Gastroesophageal sphincter (tissue), 4 donors: ENCODE measurements around the gene ATP5F1D. TPM values are rescaled to one million over a fixed set of nuclear protein-coding genes. Genes with fewer than 3 reads are reported as not detected.
"Not testable (repeated sequence)": the region's sequence is repeated elsewhere in the genome, so short reads cannot be mapped to it uniquely, and the experiment has no call there.

Experiments used
- ATAC-seq: fragments of 150-250 bp; one replicate; pipeline ENCODE4 v1.9.1; 2016; ENCODE audit warnings: mild to moderate bottlenecking, moderate library complexity
- H3K27ac ChIP-seq, 4 donors: fragments of 200-600 bp; sonication (generic) in 3 of 4; 1 replicate in 3 of 4; 2 replicates in 1 of 4; pipeline ENCODE4 v1.5.1; 2016 to 2019
- H3K27me3 ChIP-seq: fragments of 200-600 bp; sonication (generic); one replicate; pipeline ENCODE4 v1.5.1; 2019
- H3K36me3 ChIP-seq, 2 donors: fragments of 200-600 bp; sonication (generic); one replicate each; pipeline ENCODE4 v1.5.1; 2019; ENCODE audit warnings: control low read depth in 1 of 2
- H3K4me1 ChIP-seq, 3 donors: fragments of 200-600 bp; sonication (generic); 1 replicate in 2 of 3; 2 replicates in 1 of 3; pipeline ENCODE4 v1.5.1; 2016 to 2019; ENCODE audit warnings: control low read depth in 2 of 3
- H3K4me3 ChIP-seq, 2 donors: fragments of 200-600 bp; sonication (generic); one replicate each; pipeline ENCODE4 v1.5.1; 2019; ENCODE audit warnings: mild to moderate bottlenecking in 1 of 2, moderate library complexity in 1 of 2
- H3K9me3 ChIP-seq, 3 donors: fragments of 200-600 bp; sonication (generic); one replicate each; pipeline ENCODE4 v1.5.1; 2017 to 2019; ENCODE audit warnings: control low read depth in 2 of 3
- EP300 ChIP-seq: sonication (generic); formaldehyde crosslinking; IDR thresholded peaks from one replicate; pipeline ENCODE4 v1.6.1; 2017; ENCODE audit warnings: antibody characterized with exemption, mild to moderate bottlenecking
- POLR2A ChIP-seq, 2 donors: fragments of 450-650 bp; IDR thresholded peaks; one replicate each; pipeline ENCODE4 v1.6.1; 2017; ENCODE audit warnings: antibody characterized with exemption in 2 of 2, mild to moderate bottlenecking in 2 of 2, moderate library complexity in 1 of 2
- POLR2AphosphoS5 ChIP-seq: sonication (generic); formaldehyde crosslinking; IDR thresholded peaks from one replicate; pipeline ENCODE4 v1.6.1; 2017; ENCODE audit warnings: antibody characterized with exemption
- WGBS, 2 donors: methylation state at CpG; one replicate each; pipeline ENCODE4 v1.1.5; 2018; ENCODE audit warnings: low coverage in 1 of 2; 5-methylcytosine and 5-hydroxymethylcytosine counted together
- total RNA-seq, 4 donors: library from RNA; depleted of rRNA; stranded (reverse); fragments of >200 nt; gene quantifications; one replicate each; pipeline ENCODE4 v1.1.0, GENCODE V29; 2016
- TF ChIP-seq, protein P1 (sequence below), 4 experiments: fragments of 200-600 bp in 2 of 4; fragments of 450-650 bp in 2 of 4; sonication (generic) in 1 of 4; IDR thresholded peaks; one replicate each; pipeline ENCODE4 v1.5.1; 2017 to 2019; ENCODE audit warnings: antibody characterized with exemption in 4 of 4, mild to moderate bottlenecking in 2 of 4, moderate library complexity in 2 of 4

ATP5F1D gene
- total RNA-seq = 100 to 1,000 TPM in 1 of 4 donors, 10 to 100 TPM in 3; 62.3 to 116 (median 84.1) TPM

DNA sequence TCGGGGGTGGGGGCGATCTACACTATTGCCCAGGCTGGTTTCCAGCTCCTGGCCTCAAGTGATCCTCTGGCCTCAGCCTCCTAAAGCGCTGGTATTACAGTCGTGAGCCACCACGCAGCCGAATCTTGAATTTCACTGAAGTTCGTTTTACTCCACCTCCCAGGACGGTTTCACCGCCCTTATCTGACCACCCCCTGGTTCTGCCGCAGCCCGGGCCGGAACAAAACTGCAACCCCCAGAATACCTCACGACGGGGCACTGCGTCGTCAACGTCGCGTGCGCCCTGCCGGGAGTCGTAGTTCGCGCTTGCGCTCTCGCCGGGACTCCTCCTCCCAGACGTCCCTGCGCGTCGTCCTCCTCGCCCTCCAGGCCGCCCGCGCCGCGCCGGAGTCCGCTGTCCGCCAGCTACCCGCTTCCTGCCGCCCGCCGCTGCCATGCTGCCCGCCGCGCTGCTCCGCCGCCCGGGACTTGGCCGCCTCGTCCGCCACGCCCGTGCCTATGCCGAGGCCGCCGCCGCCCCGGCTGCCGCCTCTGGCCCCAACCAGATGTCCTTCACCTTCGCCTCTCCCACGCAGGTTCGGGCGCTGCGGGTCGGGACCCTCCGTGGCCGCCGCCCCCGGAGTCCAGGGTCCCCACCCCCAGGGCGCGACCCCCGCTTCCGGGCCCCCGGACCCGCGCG lies at the start of gene ATP5F1D:
Gene ATP5F1D (plus strand): TSS at position 335 of the 679 bp plus-strand sequence. CDS start 100 bp downstream, at position 435.
- Histone ChIP-seq H3K27me3 (peaks cover 8% of the 10 kb centered on the region), H3K27ac (peak within 1 kb of the TSS; percentile 80 to 100 (median 97)), H3K9me3 (no peaks in the 10 kb centered on the region), H3K4me3 (peak within 1 kb of the TSS; percentile 79 to 97), H3K4me1 (peaks cover 8 to 91% (median 64%) of the 10 kb centered on the region in 3 donors), H3K36me3 (no peaks in the 10 kb centered on the region)
- ATAC-seq = peak; percentile 74
- 0% methylated on average over 1 to 7 of the region's 79 CpGs for WGBS, 2 donors
- TF ChIP-seq, protein P1, sequence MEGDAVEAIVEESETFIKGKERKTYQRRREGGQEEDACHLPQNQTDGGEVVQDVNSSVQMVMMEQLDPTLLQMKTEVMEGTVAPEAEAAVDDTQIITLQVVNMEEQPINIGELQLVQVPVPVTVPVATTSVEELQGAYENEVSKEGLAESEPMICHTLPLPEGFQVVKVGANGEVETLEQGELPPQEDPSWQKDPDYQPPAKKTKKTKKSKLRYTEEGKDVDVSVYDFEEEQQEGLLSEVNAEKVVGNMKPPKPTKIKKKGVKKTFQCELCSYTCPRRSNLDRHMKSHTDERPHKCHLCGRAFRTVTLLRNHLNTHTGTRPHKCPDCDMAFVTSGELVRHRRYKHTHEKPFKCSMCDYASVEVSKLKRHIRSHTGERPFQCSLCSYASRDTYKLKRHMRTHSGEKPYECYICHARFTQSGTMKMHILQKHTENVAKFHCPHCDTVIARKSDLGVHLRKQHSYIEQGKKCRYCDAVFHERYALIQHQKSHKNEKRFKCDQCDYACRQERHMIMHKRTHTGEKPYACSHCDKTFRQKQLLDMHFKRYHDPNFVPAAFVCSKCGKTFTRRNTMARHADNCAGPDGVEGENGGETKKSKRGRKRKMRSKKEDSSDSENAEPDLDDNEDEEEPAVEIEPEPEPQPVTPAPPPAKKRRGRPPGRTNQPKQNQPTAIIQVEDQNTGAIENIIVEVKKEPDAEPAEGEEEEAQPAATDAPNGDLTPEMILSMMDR (IDR thresholded peaks at IDR 0.05) = peak in 1 of 4 experiments; percentile 10
- TF ChIP-seq EP300 = no peak
- TF ChIP-seq POLR2A (IDR thresholded peaks at IDR 0.05) = peak; percentile 64 to 75
- TF ChIP-seq POLR2AphosphoS5 = peak; percentile 68

DNA sequence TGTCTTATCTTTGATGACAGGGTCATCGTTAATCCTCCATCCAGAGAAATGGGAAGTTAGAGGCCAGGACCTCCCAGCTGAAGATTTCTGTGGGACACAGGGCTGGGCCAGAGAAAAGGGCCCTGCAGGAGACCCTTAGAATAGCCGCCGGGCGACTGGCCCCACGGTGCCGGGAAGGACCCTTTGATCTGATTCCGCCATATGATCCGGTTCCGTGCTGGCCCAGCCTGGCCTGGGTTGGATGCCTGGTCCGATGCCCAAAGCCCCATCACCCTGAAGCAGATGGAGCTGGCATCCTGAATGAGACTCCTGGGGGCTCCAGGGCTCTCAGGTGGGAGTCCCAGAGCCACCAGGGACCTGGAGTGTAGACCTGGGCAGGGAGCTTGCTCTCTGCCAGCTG lies 42.0 kb upstream of the ATP5F1D start:
- Histone ChIP-seq H3K4me1 (peaks cover 0 to 17% (median 0%) of the 10 kb centered on the region in 3 donors), H3K27me3 (no peaks in the 10 kb centered on the region), H3K36me3 (no peaks in the 10 kb centered on the region), H3K4me3 (no peak overlapping the region), H3K9me3 (no peaks in the 10 kb centered on the region), H3K27ac (no peak overlapping the region)
- no peak for ATAC-seq
- TF ChIP-seq, protein P1 (IDR thresholded peaks at IDR 0.05) = no peak
- TF ChIP-seq EP300 = no peak
- 80% methylated on average over 1 of the region's 10 CpGs; no CpG with 5 or more reads in 1 of the 2 donors for WGBS, 2 donors

DNA sequence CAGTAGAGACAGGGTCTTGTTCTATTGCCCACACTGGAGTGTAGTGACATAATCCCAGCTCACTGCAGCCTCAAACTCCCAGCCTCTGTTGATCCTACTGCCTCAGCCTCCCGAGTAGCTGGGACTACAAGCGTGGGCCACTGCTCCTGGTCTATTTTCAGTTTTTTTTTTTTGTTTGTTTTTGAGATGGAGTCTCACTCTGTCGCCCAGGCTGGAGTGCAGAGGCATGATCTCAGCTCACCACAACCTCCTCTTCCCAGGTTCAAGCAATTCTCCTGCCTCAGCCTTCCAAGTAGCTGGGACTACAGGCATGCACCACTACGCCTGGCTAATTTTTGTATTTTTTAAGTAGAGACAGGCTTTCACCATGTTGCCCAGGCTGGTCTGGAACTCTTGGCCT lies 40.9 kb upstream of the ATP5F1D start:
- H3K4me1 ChIP-seq = peaks cover 0 to 24% (median 0%) of the 10 kb centered on the region in 3 donors
- not testable (repeated sequence) for H3K27me3 ChIP-seq, H3K9me3 ChIP-seq, H3K4me3 ChIP-seq, H3K36me3 ChIP-seq, ATAC-seq, H3K27ac ChIP-seq
- WGBS, 2 donors = 77 to 92% methylated on average over 3 to 4 of the region's 4 CpGs

DNA sequence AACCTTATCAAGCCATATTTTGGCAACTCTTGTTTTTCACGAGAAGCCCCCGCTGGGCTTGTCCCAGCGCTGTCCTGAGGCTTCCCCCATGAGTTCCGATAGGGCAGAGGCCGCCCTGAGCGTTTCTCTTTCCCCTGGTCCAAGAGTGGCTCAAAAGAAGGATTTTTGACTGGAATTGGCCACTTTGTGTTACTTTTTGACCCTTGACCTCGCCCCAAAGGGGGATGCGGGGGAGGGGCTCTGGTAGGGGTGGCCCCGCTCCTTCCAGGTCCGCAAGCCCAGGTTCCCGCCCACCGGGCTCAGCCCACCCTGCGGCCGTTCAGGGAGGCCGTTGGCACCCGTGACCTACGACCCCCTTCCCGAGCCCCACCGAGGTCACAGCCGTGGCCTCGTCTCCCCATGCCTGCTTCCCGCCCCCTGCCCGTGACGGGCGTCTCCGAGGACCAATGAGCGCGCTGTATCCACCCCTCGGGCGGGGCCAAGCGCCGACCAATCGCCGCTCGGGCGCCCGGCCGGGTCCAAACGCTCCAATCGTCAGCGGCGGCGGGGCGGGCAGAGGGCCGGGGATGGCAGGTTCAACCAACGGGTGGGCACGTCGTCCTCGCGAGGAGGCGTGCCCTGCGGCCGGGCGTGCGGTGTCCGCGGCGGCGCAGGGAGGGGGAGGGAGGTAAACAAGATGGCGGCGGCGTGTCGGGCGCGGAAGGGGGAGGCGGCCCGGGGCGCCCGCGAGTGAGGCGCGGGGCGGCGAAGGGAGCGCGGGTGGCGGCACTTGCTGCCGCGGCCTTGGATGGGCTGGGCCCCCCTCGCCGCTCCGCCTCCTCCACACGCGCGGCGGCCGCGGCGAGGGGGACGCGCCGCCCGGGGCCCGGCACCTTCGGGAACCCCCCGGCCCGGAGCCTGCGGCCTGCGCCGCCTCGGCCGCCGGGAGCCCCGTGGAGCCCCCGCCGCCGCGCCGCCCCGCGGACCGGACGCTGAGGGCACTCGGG lies 36.1 kb upstream of the ATP5F1D start, which contains the start of gene STK11:
Gene STK11 (plus strand): TSS at position 665 of the 986 bp plus-strand sequence. CDS start 1,136 bp downstream, outside the sequence.
- Histone ChIP-seq H3K27me3 (no peaks in the 10 kb centered on the region), H3K9me3 (no peaks in the 10 kb centered on the region), H3K4me1 (peaks cover 0 to 65% (median 19%) of the 10 kb centered on the region in 3 donors), H3K36me3 (peaks cover 0 to 6% of the 10 kb centered on the region in 2 donors), H3K4me3 (peak within 1 kb of the TSS; percentile 78 to 81), H3K27ac (peak within 1 kb of the TSS; percentile 62 to 87 (median 84))
- ATAC-seq = peak; percentile 97
- TF ChIP-seq EP300 (no peak), POLR2A (IDR thresholded peaks at IDR 0.05) (peak; percentile 47 to 71), POLR2AphosphoS5 (peak; percentile 80)
- WGBS, 2 donors = 3 to 81% methylated on average over 3 to 5 of the region's 114 CpGs

DNA sequence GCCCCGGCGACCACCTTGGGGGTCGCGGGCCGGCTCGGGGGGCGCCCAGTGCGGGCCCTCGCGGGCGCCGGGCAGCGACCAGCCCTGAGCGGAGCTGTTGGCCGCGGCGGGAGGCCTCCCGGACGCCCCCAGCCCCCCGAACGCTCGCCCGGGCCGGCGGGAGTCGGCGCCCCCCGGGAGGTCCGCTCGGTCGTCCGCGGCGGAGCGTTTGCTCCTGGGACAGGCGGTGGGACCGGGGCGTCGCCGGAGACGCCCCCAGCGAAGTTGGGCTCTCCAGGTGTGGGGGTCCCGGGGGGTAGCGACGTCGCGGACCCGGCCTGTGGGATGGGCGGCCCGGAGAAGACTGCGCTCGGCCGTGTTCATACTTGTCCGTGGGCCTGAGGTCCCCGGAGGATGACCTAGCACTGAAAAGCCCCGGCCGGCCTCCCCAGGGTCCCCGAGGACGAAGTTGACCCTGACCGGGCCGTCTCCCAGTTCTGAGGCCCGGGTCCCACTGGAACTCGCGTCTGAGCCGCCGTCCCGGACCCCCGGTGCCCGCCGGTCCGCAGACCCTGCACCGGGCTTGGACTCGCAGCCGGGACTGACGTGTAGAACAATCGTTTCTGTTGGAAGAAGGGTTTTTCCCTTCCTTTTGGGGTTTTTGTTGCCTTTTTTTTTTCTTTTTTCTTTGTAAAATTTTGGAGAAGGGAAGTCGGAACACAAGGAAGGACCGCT lies 35.2 kb upstream of the ATP5F1D start:
- TF ChIP-seq EP300 (no peak), POLR2AphosphoS5 (no peak), POLR2A (IDR thresholded peaks at IDR 0.05) (no peak)
- TF ChIP-seq, protein P1 (IDR thresholded peaks at IDR 0.05) = no peak
- Histone ChIP-seq H3K27me3 (no peaks in the 10 kb centered on the region), H3K36me3 (peaks cover 0 to 13% of the 10 kb centered on the region in 2 donors), H3K27ac (peak overlapping the region; percentile 62 to 87 (median 84)), H3K4me3 (peak overlapping the region; percentile 78 to 81), H3K9me3 (no peaks in the 10 kb centered on the region), H3K4me1 (peaks cover 0 to 74% (median 19%) of the 10 kb centered on the region in 3 donors)
- WGBS, 2 donors = 0% methylated on average over 5 of the region's 78 CpGs; no CpG with 5 or more reads in 1 of the 2 donors
- no peak for ATAC-seq
